Stimulated activated CD8-positive, alpha-beta memory T cell treated with anti-CD3 and anti-CD28 coated beads, Interleukin-7, amount 100 ng/mL, for 48 hours (primary cell): Measurements from ENCODE around the gene DLX1.
"Not testable (repeated sequence)": the region's sequence is repeated elsewhere in the genome, so short reads cannot be mapped to it uniquely, and the experiment has no call there.

Experiments
- DNase-seq, 2 donors: peaks; one replicate each; pipeline ENCODE4 v3.0.0-alpha.2; 2020; ENCODE audit warnings: low read depth in 1 of 2; ENCODE audit errors: extremely low read depth in 1 of 2

DLX1 gene

DNA sequence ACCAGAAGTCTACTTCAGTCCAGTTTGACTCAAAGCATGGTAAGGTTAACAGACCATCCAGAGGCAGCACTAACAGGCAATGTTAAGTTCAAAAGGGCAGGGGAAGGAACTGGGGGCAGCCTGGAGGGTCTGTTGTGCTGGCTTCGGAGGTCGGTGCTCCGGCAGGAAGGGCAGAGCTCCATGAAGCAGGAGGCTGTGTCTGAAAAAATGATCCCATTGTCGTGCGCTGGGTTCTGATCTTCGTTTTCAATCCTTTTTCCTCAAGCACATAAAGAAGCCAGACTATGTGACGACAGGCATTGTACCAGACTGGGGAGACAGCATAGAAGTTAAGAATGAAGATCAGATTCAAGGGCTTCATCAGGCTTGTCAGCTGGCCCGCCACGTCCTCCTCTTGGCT, 21.9 kb upstream of the DLX1 start:
- DNase-seq = no peak

- no peak for DNase-seq
Measured at GRCh38 chr2:172065111-172065510, 20.2 kb upstream of the DLX1 start.

GRCh38 chr2:172066394-172066886, 18.9 kb upstream of the DLX1 start:
- DNase-seq = no peak

- not testable (repeated sequence) for DNase-seq
Measured at GRCh38 chr2:172067905-172068304, 17.4 kb upstream of the DLX1 start.

DNA sequence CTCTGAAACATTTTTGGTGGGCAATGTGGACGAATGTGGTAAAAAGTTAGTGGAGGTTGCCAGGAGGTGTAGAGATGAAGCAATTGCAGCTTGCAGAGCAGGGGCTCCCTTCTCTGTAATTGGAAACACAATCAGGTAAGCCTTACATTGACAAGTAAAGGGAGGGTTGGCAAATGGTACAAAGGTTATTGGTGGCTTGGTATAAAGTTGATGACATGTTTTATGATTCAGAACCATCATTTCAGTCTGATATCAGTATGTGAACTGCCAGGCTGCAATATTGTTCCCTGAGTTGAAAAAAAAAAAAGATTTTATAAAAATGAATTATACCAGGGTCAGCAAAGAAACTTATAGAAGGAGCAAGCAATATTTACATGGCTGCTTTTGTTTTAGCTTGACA, 14.4 kb upstream of the DLX1 start:
- DNase-seq = no peak

DNA sequence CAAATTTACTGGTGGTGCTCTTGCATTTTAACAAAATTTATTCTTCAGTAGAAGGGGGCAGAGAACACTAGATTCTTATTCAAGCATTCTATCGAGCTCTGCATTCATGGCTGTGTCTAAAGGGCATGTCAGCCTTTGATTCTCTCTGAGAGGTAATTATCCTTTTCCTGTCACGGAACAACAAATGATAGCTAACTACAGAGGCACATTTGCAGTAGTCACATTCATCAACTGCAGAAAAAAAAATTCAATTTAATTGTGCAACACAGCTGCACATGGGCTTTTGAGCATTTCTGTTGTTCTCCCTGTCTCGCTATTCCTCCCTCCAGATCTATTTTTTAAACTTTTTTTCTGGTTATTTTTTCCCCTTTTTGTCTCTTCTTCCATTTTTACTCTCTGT, 13.0 kb upstream of the DLX1 start:
- DNase-seq = no peak

DNA sequence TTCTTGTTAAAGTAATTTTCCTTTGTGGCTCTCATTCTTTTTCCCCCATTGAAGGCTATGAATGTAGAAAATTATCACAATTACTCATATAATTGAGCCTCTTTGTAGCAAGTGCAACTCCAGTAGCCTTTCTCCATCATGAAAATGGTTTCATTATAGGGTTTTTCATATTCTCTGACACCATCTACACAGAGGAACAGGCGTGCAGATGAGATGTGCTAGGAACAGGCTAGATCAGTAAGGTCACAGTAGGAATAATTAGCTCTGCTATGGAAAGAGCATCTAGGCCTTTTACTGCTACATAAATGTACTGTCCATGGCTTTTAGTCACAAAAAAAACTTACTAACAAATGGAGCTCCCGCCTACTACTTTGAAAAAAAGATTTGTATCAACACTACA, 12.6 kb upstream of the DLX1 start:
- no peak for DNase-seq

- no peak for DNase-seq
Measured at GRCh38 chr2:172073518-172073917, 11.8 kb upstream of the DLX1 start.

GRCh38 chr2:172074254-172074653, 11.1 kb upstream of the DLX1 start:
- no peak for DNase-seq

DNA sequence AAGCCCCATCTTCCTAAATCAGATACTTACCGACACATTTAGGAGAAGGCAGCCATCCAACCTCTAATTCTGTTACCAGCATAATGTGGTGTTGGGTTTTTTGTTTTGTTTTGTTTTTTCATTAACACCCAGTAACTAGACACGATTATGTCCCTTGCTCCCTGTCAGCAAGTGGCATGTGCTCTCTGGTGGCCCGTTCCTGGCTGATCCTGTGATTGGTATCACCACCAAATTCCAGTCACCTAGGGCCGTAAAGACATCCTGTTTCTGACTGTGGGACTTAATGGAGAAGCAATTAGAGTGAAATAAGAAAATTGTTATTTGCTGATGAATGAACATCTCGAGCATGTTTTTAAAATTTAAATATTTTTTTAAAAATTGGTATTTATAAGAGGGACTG, 5.9 kb upstream of the DLX1 start:
- DNase-seq = no peak

- no peak for DNase-seq
Measured at GRCh38 chr2:172079838-172080640, 5.3 kb upstream of the DLX1 start.

GRCh38 chr2:172080641-172081220, 4.6 kb upstream of the DLX1 start:
- DNase-seq = no peak

- DNase-seq = no peak
Measured at GRCh38 chr2:172081221-172082022, 3.9 kb upstream of the DLX1 start.

- DNase-seq = no peak
Measured at GRCh38 chr2:172082105-172082943, 3.0 kb upstream of the DLX1 start.

GRCh38 chr2:172082944-172083627, 2.2 kb upstream of the DLX1 start:
- no peak for DNase-seq

DNA sequence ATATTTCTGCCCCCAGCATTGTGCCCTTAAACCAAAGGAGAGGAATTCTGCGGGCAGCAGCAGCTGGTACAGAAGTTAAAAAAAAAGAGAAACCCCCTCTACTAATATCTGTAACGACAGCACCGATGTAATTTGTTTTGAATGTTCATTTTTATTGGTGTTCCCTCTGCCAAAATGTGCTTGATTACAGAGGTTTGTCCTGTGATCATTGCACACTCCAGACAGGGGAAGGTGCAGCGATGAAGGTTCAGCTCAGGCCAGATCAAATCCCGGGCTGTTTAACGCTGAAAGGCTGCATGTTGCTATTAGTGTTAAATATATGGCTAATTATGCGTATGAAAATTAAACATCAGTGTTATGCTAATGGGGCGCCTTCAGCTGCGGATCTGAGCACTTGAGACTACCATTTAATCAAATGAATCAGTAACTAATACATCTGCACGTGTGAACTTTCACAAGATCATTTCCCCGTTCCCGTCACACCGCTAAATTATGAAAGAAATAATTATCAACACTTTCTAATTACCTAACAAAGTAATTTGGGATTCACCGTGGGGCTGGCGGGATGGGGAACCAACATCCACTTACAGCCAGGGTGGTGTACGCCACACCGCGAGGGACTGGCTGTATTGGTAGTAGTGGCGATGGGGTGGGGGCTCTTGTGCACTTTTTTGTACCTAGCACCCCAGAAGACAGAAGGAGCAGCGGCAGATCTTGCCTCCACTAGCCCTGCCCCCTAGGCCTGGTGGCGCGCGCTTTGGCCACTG, 1.5 kb upstream of the DLX1 start:
- no peak for DNase-seq

DNA sequence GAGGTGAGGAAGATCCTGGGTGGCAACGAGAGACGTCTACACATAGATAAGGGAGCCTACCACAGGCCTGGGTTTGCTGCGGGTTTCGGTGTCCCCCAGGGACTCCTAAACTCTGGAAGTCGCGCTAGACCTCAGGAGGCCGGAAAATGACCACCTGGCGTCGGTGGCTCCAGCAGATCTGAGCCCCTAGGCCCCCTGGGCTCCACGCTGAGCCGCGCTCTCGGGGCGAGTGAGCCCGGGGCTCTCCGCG, 987 bp upstream of the DLX1 start:
- DNase-seq = no peak

GRCh38 chr2:172084645-172085459, 455 bp upstream of the DLX1 start:
- peak in 1 of 2 donors; percentile 56 for DNase-seq
